Smooth muscle cell (in vitro differentiated cells): ENCODE measurements around the gene SGCD. TPM values are rescaled to one million over a fixed set of nuclear protein-coding genes. Genes with fewer than 3 reads are reported as not detected.

Experiments used
- DNase-seq: peaks from one replicate; lab custom pipeline; 2025; ENCODE audit not compliant: unreplicated experiment; lab: John Stamatoyannopoulos, UW
- H2AFZ ChIP-seq: fragments of 200-600 bp; sonication (generic); 2 replicates; pipeline ENCODE4 v1.6.0; 2016; ENCODE audit warnings: antibody characterized with exemption, low read depth, mild to moderate bottlenecking
- H3F3A ChIP-seq: fragments of 200-600 bp; sonication (generic); 2 replicates; pipeline ENCODE4 v1.6.0; 2017; ENCODE audit warnings: antibody characterized with exemption, low read depth
- H3K27ac ChIP-seq: fragments of 200-600 bp; sonication (generic); 2 replicates; pipeline ENCODE4 v1.5.1; 2016; ENCODE audit warnings: low read depth, mild to moderate bottlenecking
- H3K27me3 ChIP-seq: fragments of 200-600 bp; sonication (generic); 2 replicates; pipeline ENCODE4 v1.6.1; 2016; ENCODE audit warnings: low read depth, mild to moderate bottlenecking
- H3K36me3 ChIP-seq: fragments of 200-600 bp; sonication (generic); 2 replicates; pipeline ENCODE4 v1.5.1; 2016; ENCODE audit warnings: low read depth
- H3K4me1 ChIP-seq: fragments of 200-600 bp; sonication (generic); 2 replicates; pipeline ENCODE4 v1.5.1; 2016; ENCODE audit warnings: low read depth
- H3K4me2 ChIP-seq: fragments of 200-600 bp; sonication (generic); 2 replicates; pipeline ENCODE4 v1.6.0; 2016; ENCODE audit warnings: mild to moderate bottlenecking
- H3K4me3 ChIP-seq: fragments of 200-600 bp; sonication (generic); 2 replicates; pipeline ENCODE4 v1.5.1; 2016; ENCODE audit warnings: mild to moderate bottlenecking
- H3K79me2 ChIP-seq: fragments of 200-600 bp; sonication (generic); 2 replicates; pipeline ENCODE4 v1.6.0; 2016; ENCODE audit warnings: low read depth, mild to moderate bottlenecking
- H3K9ac ChIP-seq: fragments of 200-600 bp; sonication (generic); 2 replicates; pipeline ENCODE4 v1.6.0; 2016; ENCODE audit warnings: low read depth
- H3K9me3 ChIP-seq: fragments of 200-600 bp; sonication (generic); replicated peaks from 2 replicates; pipeline ENCODE4 v1.5.1; 2016; ENCODE audit warnings: low read depth
- H4K20me1 ChIP-seq: fragments of 200-600 bp; sonication (generic); 2 replicates; pipeline ENCODE4 v1.6.0; 2016; ENCODE audit warnings: low read depth
- CTCF ChIP-seq: fragments of 200-600 bp; sonication (generic); IDR thresholded peaks from 2 replicates; pipeline ENCODE4 v1.5.1; 2017; ENCODE audit warnings: borderline replicate concordance, mild to moderate bottlenecking, antibody characterized with exemption; ENCODE audit not compliant: insufficient read depth, poor library complexity, severe bottlenecking
- WGBS: methylation state at CpG from one replicate; pipeline ENCODE4 v1.1.7; 2016; ENCODE audit warnings: low lambda C conversion rate; 5-methylcytosine and 5-hydroxymethylcytosine counted together
- polyA plus RNA-seq: library from polyadenylated mRNA; unstranded; fragments of >200 nt; fragmentation: Nextera tagmentation; extraction: Ambion mirVana; gene quantifications from 2 replicates; pipeline ENCODE4 v1.2.1, GENCODE V29; 2016
- total RNA-seq: library from RNA; depleted of rRNA; stranded (reverse); fragments of >200 nt; gene quantifications from 2 replicates; pipeline ENCODE4 v1.2.3, GENCODE V29; 2014

The SGCD gene
- 1.6 and 2.6 TPM in 2 replicates for total RNA-seq
- polyA plus RNA-seq = 2.3 and 3.5 TPM in 2 replicates

- WGBS = 41% methylated on average over 18 of the region's 18 CpGs
- no peaks in the 10 kb centered on the region for H3K9me3 ChIP-seq
- H3K36me3 ChIP-seq = no peaks in the 10 kb centered on the region
- peak within 1 kb of the TSS; percentile 79 for H3K4me2 ChIP-seq
- no peaks in the 10 kb centered on the region for H4K20me1 ChIP-seq
- H3K27ac ChIP-seq = peak within 1 kb of the TSS; percentile 65
- no peaks in the 10 kb centered on the region for H3K4me1 ChIP-seq
- peak within 1 kb of the TSS; percentile 49 for H3K9ac ChIP-seq
- H3K27me3 ChIP-seq = no peaks in the 10 kb centered on the region
- DNase-seq = peak; percentile 6
- H3K4me3 ChIP-seq = peak within 1 kb of the TSS; percentile 43
- no peaks in the 10 kb centered on the region for H3K79me2 ChIP-seq
- no peak for TF ChIP-seq CTCF
- H2AFZ ChIP-seq = peak within 1 kb of the TSS; percentile 79
- peaks cover 4% of the 10 kb centered on the region for H3F3A ChIP-seq
These were observed at the start of gene SGCD for GRCh38 chr5:156326718-156327259. TSS of gene SGCD (plus strand) at chr5:156327164.

GRCh38 chr5:156277290-156277689, 49.7 kb upstream of the SGCD start:
- Histone ChIP-seq H2AFZ (no peak overlapping the region), H3K79me2 (no peaks in the 10 kb centered on the region), H3K4me3 (no peak overlapping the region), H3K36me3 (no peaks in the 10 kb centered on the region), H3K27me3 (no peaks in the 10 kb centered on the region), H3K9ac (no peak overlapping the region), H3K4me1 (peaks cover 4% of the 10 kb centered on the region), H3F3A (no peaks in the 10 kb centered on the region), H3K27ac (no peak overlapping the region), H4K20me1 (no peaks in the 10 kb centered on the region), H3K9me3 (no peaks in the 10 kb centered on the region), H3K4me2 (no peak overlapping the region)
- 90% methylated on average over 2 of the region's 2 CpGs for WGBS
- TF ChIP-seq CTCF = no peak
- DNase-seq = no peak

GRCh38 chr5:156295431-156295830, 31.5 kb upstream of the SGCD start:
- no peak overlapping the region for H3K9ac ChIP-seq
- H4K20me1 ChIP-seq = no peaks in the 10 kb centered on the region
- no peak overlapping the region for H2AFZ ChIP-seq
- H3K9me3 ChIP-seq = no peaks in the 10 kb centered on the region
- H3K79me2 ChIP-seq = no peaks in the 10 kb centered on the region
- no peaks in the 10 kb centered on the region for H3K4me1 ChIP-seq
- H3K4me2 ChIP-seq = no peak overlapping the region
- H3K27me3 ChIP-seq = peaks cover 4% of the 10 kb centered on the region
- no peaks in the 10 kb centered on the region for H3F3A ChIP-seq
- no peaks in the 10 kb centered on the region for H3K36me3 ChIP-seq
- TF ChIP-seq CTCF = no peak
- DNase-seq = no peak
- H3K4me3 ChIP-seq = no peak overlapping the region
- H3K27ac ChIP-seq = no peak overlapping the region
- WGBS = 88% methylated on average over 1 of the region's 1 CpG

- Histone ChIP-seq H3K79me2 (no peaks in the 10 kb centered on the region), H3K9me3 (no peaks in the 10 kb centered on the region), H3K4me1 (no peaks in the 10 kb centered on the region), H3F3A (no peaks in the 10 kb centered on the region), H3K4me2 (no peak overlapping the region), H2AFZ (no peak overlapping the region), H4K20me1 (no peaks in the 10 kb centered on the region), H3K27ac (no peak overlapping the region), H3K27me3 (no peaks in the 10 kb centered on the region), H3K36me3 (no peaks in the 10 kb centered on the region), H3K4me3 (no peak overlapping the region), H3K9ac (no peak overlapping the region)
- no peak for DNase-seq
- 88% methylated on average over 4 of the region's 4 CpGs for WGBS
- TF ChIP-seq CTCF = no peak
These were observed 16.8 kb upstream of the SGCD start for GRCh38 chr5:156310115-156310514.
